Measurements from ENCODE around the gene PPP1R10. TPM values are rescaled to one million over a fixed set of nuclear protein-coding genes. Genes with fewer than 3 reads are reported as not detected.

Gene PPP1R10
- total and polyA plus RNA-seq, 7 donors: 5.5 to 42.5 (median 27.1) TPM

- DNase-seq (peak; percentile 98 to 99), ATAC-seq (peak; percentile 83 to 86 (median 85))
- peaks cover 4 to 52% of the 10 kb centered on the region in 2 donors for H3K36me3 ChIP-seq (ENCODE audit: insufficient read depth in 1 of 2, low read depth in 1 of 2)
- H3K4me1 ChIP-seq: peaks cover 27% of the 10 kb centered on the region
- peak within 1 kb of the TSS; percentile 84 for H3K4me3 ChIP-seq
- H3K27me3 ChIP-seq (ENCODE audit: insufficient read depth in 3 of 3, low read length in 2 of 3): no peaks in the 10 kb centered on the region
- no peaks in the 10 kb centered on the region for H3K9me3 ChIP-seq
- intact Hi-C loops (cut with DNase I): loop anchor here in 1 of 2 donors (2.0 to 5.0 kb wide), 2 partner anchors 103 to 125 kb away; partner anchors contain the start of genes FLOT1, IER3 and TUBB
- WGBS, 3 donors: 0 to 1% (median 1%) methylated on average over 34 of the region's 34 CpGs
- no peak for TF ChIP-seq CTCF (IDR thresholded peaks at IDR 0.05)
- H3K27ac ChIP-seq: peak within 1 kb of the TSS; percentile 99
Observed at GRCh38 chr6:30617565-30618269, 674 bp upstream of the PPP1R10 start, which contains the start of gene MRPS18B. MRPS18B (plus strand) TSS chr6:30617840; CDS start chr6:30617866, 26 bp downstream.

DNA sequence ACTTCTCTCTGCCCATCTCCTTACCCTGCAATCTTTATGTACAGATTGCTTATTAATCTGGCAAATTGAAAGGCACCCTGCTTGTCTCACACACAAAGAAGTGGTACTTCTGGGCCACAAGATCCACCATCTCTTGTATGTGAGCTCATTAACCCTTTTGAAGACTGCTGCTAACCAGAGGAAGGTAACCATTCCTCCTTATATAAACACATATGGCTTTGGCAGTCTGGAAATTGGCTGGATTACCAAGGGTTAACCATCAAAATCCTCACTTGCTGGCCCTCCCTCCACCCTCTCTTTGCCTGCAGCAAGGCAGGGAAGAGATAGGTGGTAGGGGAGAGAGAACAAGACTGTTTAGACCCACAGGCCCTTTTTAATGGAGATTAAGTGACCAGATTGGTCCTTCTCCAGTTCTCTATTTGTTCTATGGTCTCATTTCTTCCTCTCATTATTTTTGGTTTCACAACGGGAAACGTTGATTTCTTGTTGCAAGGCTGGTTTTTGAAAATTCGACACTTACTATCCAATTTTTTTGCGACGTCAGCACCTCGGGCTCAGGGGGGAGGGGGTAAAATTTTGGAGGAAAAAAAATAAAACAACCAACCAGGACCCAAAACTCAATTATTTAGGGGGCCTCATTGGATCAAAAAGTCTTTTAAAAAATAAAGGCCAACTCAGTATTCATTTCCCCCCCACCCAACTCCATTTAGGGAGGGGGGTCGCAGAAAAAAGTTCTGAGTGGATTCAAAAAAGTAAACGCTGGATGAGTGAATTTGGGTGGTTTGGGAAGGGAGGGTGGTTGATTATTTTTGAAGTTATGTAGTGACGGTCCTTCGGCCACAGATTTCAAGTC is 859 bp downstream of the PPP1R10 start:
- 0% methylated on average over 10 of the region's 10 CpGs for WGBS, 3 donors
- DNase-seq (no peak), ATAC-seq (peak in 3 of 4 donors; percentile 1 to 26 (median 10))
- Histone ChIP-seq H3K27me3 (ENCODE audit: insufficient read depth in 3 of 3, low read length in 2 of 3) (no peaks in the 10 kb centered on the region), H3K27ac (peak overlapping the region; percentile 99), H3K4me1 (peaks cover 43% of the 10 kb centered on the region), H3K36me3 (ENCODE audit: insufficient read depth in 1 of 2, low read depth in 1 of 2) (peaks cover 3 to 37% of the 10 kb centered on the region in 2 donors), H3K9me3 (no peaks in the 10 kb centered on the region), H3K4me3 (peak overlapping the region; percentile 84)
- intact Hi-C loops (cut with DNase I): loop anchor here in 1 of 2 donors (2.0 to 5.0 kb wide), 2 partner anchors 105 to 126 kb away; partner anchors contain the start of genes FLOT1, IER3 and TUBB
- no peak for TF ChIP-seq CTCF (IDR thresholded peaks at IDR 0.05)

- H3K36me3 ChIP-seq (ENCODE audit: insufficient read depth in 1 of 2, low read depth in 1 of 2): peaks cover 0 to 29% of the 10 kb centered on the region in 2 donors
- WGBS, 3 donors: 0% methylated on average over 10 of the region's 10 CpGs
- H3K4me3 ChIP-seq: peak overlapping the region; percentile 84
- H3K27ac ChIP-seq: peak overlapping the region; percentile 99
- peaks cover 49% of the 10 kb centered on the region for H3K4me1 ChIP-seq
- no peak for TF ChIP-seq CTCF (IDR thresholded peaks at IDR 0.05)
- ATAC-seq: peak in 2 of 4 donors; percentile 12 to 31
- no peaks in the 10 kb centered on the region for H3K9me3 ChIP-seq
- intact Hi-C loops (cut with DNase I): loop anchor here in 1 of 2 donors (5.0 kb wide), 1 partner anchor 127 kb away; the partner anchor contains the start of genes FLOT1 and IER3
- no peak for DNase-seq
- no peaks in the 10 kb centered on the region for H3K27me3 ChIP-seq (ENCODE audit: insufficient read depth in 3 of 3, low read length in 2 of 3)
Observed at GRCh38 chr6:30615219-30615957, 1.7 kb downstream of the PPP1R10 start.

- Histone ChIP-seq H3K36me3 (ENCODE audit: insufficient read depth in 1 of 2, low read depth in 1 of 2) (peaks cover 0 to 23% of the 10 kb centered on the region in 2 donors), H3K27ac (peak overlapping the region; percentile 99), H3K27me3 (ENCODE audit: insufficient read depth in 3 of 3, low read length in 2 of 3) (no peaks in the 10 kb centered on the region), H3K4me1 (peaks cover 52% of the 10 kb centered on the region), H3K9me3 (no peaks in the 10 kb centered on the region), H3K4me3 (peak overlapping the region; percentile 84)
- ATAC-seq: peak; percentile 71 to 73 (median 73)
- TF ChIP-seq CTCF (IDR thresholded peaks at IDR 0.05): no peak
- peak; percentile 77 to 85 for DNase-seq
- 0 to 2% (median 1%) methylated on average over 6 of the region's 6 CpGs for WGBS, 3 donors
- intact Hi-C loops (cut with DNase I): loop anchor here (5.0 kb wide), 2 partner anchors 38 to 127 kb away; partner anchors contain the start of genes FLOT1 (in 1 of the 2) and IER3 (in 1 of the 2)
Observed at GRCh38 chr6:30614843-30615218, 2.2 kb downstream of the PPP1R10 start.
